HEK293 (cell line): ENCODE measurements around the gene ZNF485.

Experiments used
- CTCF ChIA-PET: fragments of 350-600 bp; formaldehyde crosslinking; extraction: SDS; loops from one replicate; lab custom pipeline; 2021; ENCODE audit warnings: antibody characterized with exemption; lab: Yijun Ruan, JAX
- POLR2A ChIA-PET: fragments of 300-600 bp; formaldehyde crosslinking; extraction: SDS; loops from one replicate; lab custom pipeline; 2020; ENCODE audit warnings: antibody characterized with exemption, inconsistent platforms; lab: Yijun Ruan, JAX
- H3K27ac ChIP-seq: fragments of 200-500 bp; sonication (Bioruptor generic); 2 replicates; pipeline ENCODE4 v1.5.1; 2014; ENCODE audit warnings: low read depth, low read length, control low read depth, inconsistent platforms; ENCODE audit errors: extremely low read depth
- H3K36me3 ChIP-seq, 2 experiments: fragments of 200-500 bp in 1 of 2; sonication (Bioruptor generic) in 1 of 2; 1 replicate in 1 of 2; 2 replicates in 1 of 2; pipeline ENCODE4 v1.5.1; 2014 to 2017; ENCODE audit warnings: inconsistent platforms in 2 of 2, low read length in 2 of 2; ENCODE audit not compliant: control insufficient read depth in 2 of 2, insufficient read depth in 1 of 2
- H3K4me1 ChIP-seq: fragments of 200-500 bp; sonication (Bioruptor generic); 2 replicates; pipeline ENCODE4 v1.5.1; 2014; ENCODE audit warnings: mild to moderate bottlenecking, low read length, inconsistent platforms; ENCODE audit not compliant: control insufficient read depth, insufficient read depth
- H3K4me3 ChIP-seq: 2 replicates; pipeline ENCODE4 v1.5.1; 2011; ENCODE audit warnings: low read depth, mild to moderate bottlenecking, control low read depth, low read length, moderate library complexity
- H3K9me3 ChIP-seq: fragments of 200-500 bp; sonication (Bioruptor generic); 2 replicates; pipeline ENCODE4 v1.5.1; 2014; ENCODE audit warnings: low read depth, low read length, inconsistent platforms; ENCODE audit not compliant: control insufficient read depth, insufficient read depth
- BCL11A ChIP-seq: fragments of 450-650 bp; formaldehyde crosslinking; IDR thresholded peaks from 2 replicates; pipeline ENCODE4 v1.5.1; 2016; ENCODE audit warnings: low read depth, missing biosample characterization, missing genetic modification characterization
- KLF8 ChIP-seq: fragments of 450-650 bp; formaldehyde crosslinking; IDR thresholded peaks from 2 replicates; pipeline ENCODE4 v1.5.1; 2016; ENCODE audit warnings: missing biosample characterization, missing genetic modification characterization
- MEIS1 ChIP-seq: sonication (generic); formaldehyde crosslinking; IDR thresholded peaks from 2 replicates; pipeline ENCODE4 v1.8.1; 2022; ENCODE audit warnings: missing genetic modification reagents, mild to moderate bottlenecking, borderline replicate concordance
- OSR2 ChIP-seq: fragments of 450-650 bp; formaldehyde crosslinking; IDR thresholded peaks from 2 replicates; pipeline ENCODE4 v1.5.1; 2016; ENCODE audit warnings: missing biosample characterization, missing genetic modification characterization
- RBAK ChIP-seq: fragments of 450-650 bp; formaldehyde crosslinking; IDR thresholded peaks from 2 replicates; pipeline ENCODE4 v1.5.1; 2016; ENCODE audit warnings: missing biosample characterization, missing genetic modification characterization
- SETDB1 ChIP-seq: IDR thresholded peaks from one replicate; pipeline ENCODE4 v1.6.1; 2017; ENCODE audit warnings: mild to moderate bottlenecking, low read length, moderate library complexity, mixed read lengths; ENCODE audit not compliant: insufficient read length
- TCF7L2 ChIP-seq: IDR thresholded peaks from 2 replicates; pipeline ENCODE4 v1.6.1; 2011; ENCODE audit warnings: low read depth, mild to moderate bottlenecking, inconsistent platforms, low read length, moderate library complexity, borderline replicate concordance
- ZFP41 ChIP-seq: fragments of 450-650 bp; formaldehyde crosslinking; IDR thresholded peaks from 2 replicates; pipeline ENCODE4 v1.5.1; 2016; ENCODE audit warnings: missing biosample characterization, missing genetic modification characterization, borderline replicate concordance
- ZNF19 ChIP-seq: fragments of 450-650 bp; formaldehyde crosslinking; IDR thresholded peaks from 2 replicates; pipeline ENCODE4; 2016; ENCODE audit warnings: missing biosample characterization, missing genetic modification characterization, low read depth
- ZNF202 ChIP-seq: fragments of 450-650 bp; formaldehyde crosslinking; IDR thresholded peaks from 2 replicates; pipeline ENCODE4 v1.5.1; 2016; ENCODE audit warnings: missing biosample characterization, missing genetic modification characterization, borderline replicate concordance
- ZNF221 ChIP-seq: fragments of 450-650 bp; formaldehyde crosslinking; IDR thresholded peaks from 2 replicates; pipeline ENCODE4 v1.5.1; 2017; ENCODE audit warnings: missing biosample characterization, missing genetic modification characterization, borderline replicate concordance
- ZNF302 ChIP-seq: fragments of 450-650 bp; formaldehyde crosslinking; IDR thresholded peaks from 2 replicates; pipeline ENCODE4 v1.5.1; 2016; ENCODE audit warnings: missing biosample characterization, missing genetic modification characterization, low read depth
- ZNF354C ChIP-seq: fragments of 450-650 bp; formaldehyde crosslinking; IDR thresholded peaks from 2 replicates; pipeline ENCODE4 v1.5.1; 2016; ENCODE audit warnings: missing biosample characterization, missing genetic modification characterization, low read depth, borderline replicate concordance
- ZNF394 ChIP-seq: fragments of 450-650 bp; formaldehyde crosslinking; IDR thresholded peaks from 2 replicates; pipeline ENCODE4 v1.5.1; 2016; ENCODE audit warnings: missing biosample characterization, missing genetic modification characterization, mild to moderate bottlenecking, moderate library complexity, borderline replicate concordance
- ZNF423 ChIP-seq: fragments of 450-650 bp; formaldehyde crosslinking; IDR thresholded peaks from 2 replicates; pipeline ENCODE4 v1.5.1; 2016; ENCODE audit warnings: missing biosample characterization, missing genetic modification characterization
- ZNF48 ChIP-seq: fragments of 450-650 bp; formaldehyde crosslinking; IDR thresholded peaks from 2 replicates; pipeline ENCODE4 v1.5.1; 2016; ENCODE audit warnings: missing biosample characterization, missing genetic modification characterization
- ZNF530 ChIP-seq: fragments of 450-650 bp; formaldehyde crosslinking; IDR thresholded peaks from 2 replicates; pipeline ENCODE4 v1.5.1; 2016; ENCODE audit warnings: low read depth, missing biosample characterization, missing genetic modification characterization
- ZNF549 ChIP-seq: fragments of 450-650 bp; IDR thresholded peaks from 2 replicates; pipeline ENCODE4 v1.5.1; 2018; ENCODE audit warnings: missing biosample characterization, missing genetic modification characterization, mild to moderate bottlenecking, inconsistent platforms, moderate library complexity
- ZNF558 ChIP-seq: fragments of 450-650 bp; formaldehyde crosslinking; IDR thresholded peaks from 2 replicates; pipeline ENCODE4 v1.5.1; 2016; ENCODE audit warnings: missing biosample characterization, missing genetic modification characterization
- ZNF571 ChIP-seq: fragments of 450-650 bp; formaldehyde crosslinking; IDR thresholded peaks from 2 replicates; pipeline ENCODE4 v1.5.0; 2017; ENCODE audit warnings: missing biosample characterization, missing genetic modification characterization
- ZNF621 ChIP-seq: fragments of 450-650 bp; formaldehyde crosslinking; IDR thresholded peaks from 2 replicates; pipeline ENCODE4 v1.5.1; 2017; ENCODE audit warnings: missing biosample characterization, missing genetic modification characterization
- ZNF629 ChIP-seq: fragments of 450-650 bp; formaldehyde crosslinking; IDR thresholded peaks from 2 replicates; pipeline ENCODE4 v1.5.1; 2017; ENCODE audit warnings: missing biosample characterization, missing genetic modification characterization
- ZNF658 ChIP-seq: fragments of 450-650 bp; formaldehyde crosslinking; IDR thresholded peaks from 2 replicates; pipeline ENCODE4; 2016; ENCODE audit warnings: missing biosample characterization, missing genetic modification characterization
- ZSCAN23 ChIP-seq: fragments of 450-650 bp; formaldehyde crosslinking; IDR thresholded peaks from 2 replicates; pipeline ENCODE4 v1.5.1; 2016; ENCODE audit warnings: missing biosample characterization, missing genetic modification characterization
- ZSCAN30 ChIP-seq: fragments of 450-650 bp; IDR thresholded peaks from 2 replicates; pipeline ENCODE4 v1.5.1; 2018; ENCODE audit warnings: missing biosample characterization, mild to moderate bottlenecking, missing genetic modification characterization, moderate library complexity
- TF ChIP-seq, protein P1 (sequence below): fragments of 450-650 bp; formaldehyde crosslinking; IDR thresholded peaks from 2 replicates; pipeline ENCODE4 v1.5.1; 2016; ENCODE audit warnings: missing biosample characterization, missing genetic modification characterization
- TF ChIP-seq, protein P2 (sequence below): fragments of 450-650 bp; formaldehyde crosslinking; IDR thresholded peaks from 2 replicates; pipeline ENCODE4 v1.5.1; 2016; ENCODE audit warnings: missing biosample characterization, missing genetic modification characterization
- TF ChIP-seq, protein P3 (sequence below): fragments of 450-650 bp; formaldehyde crosslinking; IDR thresholded peaks from 2 replicates; pipeline ENCODE4 v1.5.1; 2017; ENCODE audit warnings: missing biosample characterization, mild to moderate bottlenecking, missing genetic modification characterization, moderate library complexity
- TF ChIP-seq, protein P4 (sequence below): fragments of 450-650 bp; formaldehyde crosslinking; IDR thresholded peaks from 2 replicates; pipeline ENCODE4 v1.5.1; 2016; ENCODE audit warnings: missing biosample characterization, missing genetic modification characterization
- TF ChIP-seq, protein P5 (sequence below): fragments of 450-650 bp; formaldehyde crosslinking; IDR thresholded peaks from 2 replicates; pipeline ENCODE4 v1.5.1; 2016; ENCODE audit warnings: missing biosample characterization, missing genetic modification characterization

ZNF485 gene

DNA sequence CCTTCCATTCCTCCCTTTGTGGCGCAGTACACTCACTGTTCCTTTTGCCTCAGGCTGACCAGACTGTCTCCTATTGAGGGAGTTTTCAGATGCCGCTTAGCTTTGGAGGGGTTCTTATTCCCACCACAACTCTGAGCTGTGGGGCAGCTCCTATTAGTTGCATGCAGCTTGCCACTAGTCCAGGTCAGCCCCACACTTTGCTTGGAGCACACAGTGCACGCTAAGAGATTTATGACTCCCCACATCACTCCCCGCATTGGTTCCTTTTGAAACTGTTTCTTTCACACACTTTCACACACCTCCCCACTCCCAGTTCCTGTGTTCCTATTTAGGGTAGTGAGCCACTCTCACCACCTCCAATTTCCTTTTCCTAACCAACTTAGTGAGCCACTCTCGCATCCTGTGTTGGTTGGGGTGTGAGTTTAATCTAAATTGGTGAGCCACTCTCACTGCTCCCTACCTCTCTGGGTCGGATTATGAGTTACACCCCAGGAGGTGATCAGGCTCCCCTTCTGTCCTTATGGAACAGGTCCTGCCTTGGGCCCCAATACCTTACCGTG is 10.4 kb upstream of the ZNF485 start:
- Histone ChIP-seq H3K27ac (no peak overlapping the region), H3K4me1 (no peaks in the 10 kb centered on the region), H3K36me3 (no peaks in the 10 kb centered on the region), H3K4me3 (no peak overlapping the region), H3K9me3 (no peaks in the 10 kb centered on the region)
- no peak for TF ChIP-seq ZNF354C (tag by site-specific recombination)
- TF ChIP-seq, protein P1, sequence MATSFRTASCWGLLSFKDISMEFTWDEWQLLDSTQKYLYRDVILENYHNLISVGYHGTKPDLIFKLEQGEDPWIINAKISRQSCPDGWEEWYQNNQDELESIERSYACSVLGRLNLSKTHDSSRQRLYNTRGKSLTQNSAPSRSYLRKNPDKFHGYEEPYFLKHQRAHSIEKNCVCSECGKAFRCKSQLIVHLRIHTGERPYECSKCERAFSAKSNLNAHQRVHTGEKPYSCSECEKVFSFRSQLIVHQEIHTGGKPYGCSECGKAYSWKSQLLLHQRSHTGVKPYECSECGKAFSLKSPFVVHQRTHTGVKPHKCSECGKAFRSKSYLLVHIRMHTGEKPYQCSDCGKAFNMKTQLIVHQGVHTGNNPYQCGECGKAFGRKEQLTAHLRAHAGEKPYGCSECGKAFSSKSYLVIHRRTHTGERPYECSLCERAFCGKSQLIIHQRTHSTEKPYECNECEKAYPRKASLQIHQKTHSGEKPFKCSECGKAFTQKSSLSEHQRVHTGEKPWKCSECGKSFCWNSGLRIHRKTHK (tag by site-specific recombination), result no peak
- no peak for TF ChIP-seq KLF8 (tag by site-specific recombination)
- TF ChIP-seq, protein P2, sequence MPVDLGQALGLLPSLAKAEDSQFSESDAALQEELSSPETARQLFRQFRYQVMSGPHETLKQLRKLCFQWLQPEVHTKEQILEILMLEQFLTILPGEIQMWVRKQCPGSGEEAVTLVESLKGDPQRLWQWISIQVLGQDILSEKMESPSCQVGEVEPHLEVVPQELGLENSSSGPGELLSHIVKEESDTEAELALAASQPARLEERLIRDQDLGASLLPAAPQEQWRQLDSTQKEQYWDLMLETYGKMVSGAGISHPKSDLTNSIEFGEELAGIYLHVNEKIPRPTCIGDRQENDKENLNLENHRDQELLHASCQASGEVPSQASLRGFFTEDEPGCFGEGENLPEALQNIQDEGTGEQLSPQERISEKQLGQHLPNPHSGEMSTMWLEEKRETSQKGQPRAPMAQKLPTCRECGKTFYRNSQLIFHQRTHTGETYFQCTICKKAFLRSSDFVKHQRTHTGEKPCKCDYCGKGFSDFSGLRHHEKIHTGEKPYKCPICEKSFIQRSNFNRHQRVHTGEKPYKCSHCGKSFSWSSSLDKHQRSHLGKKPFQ (tag by site-specific recombination), result no peak
- no peak for TF ChIP-seq ZFP41
- no peak for TF ChIP-seq ZNF221 (tag by site-specific recombination)
- no peak for TF ChIP-seq ZNF571
- TF ChIP-seq ZSCAN30, result no peak
- no peak for TF ChIP-seq RBAK
- TF ChIP-seq ZSCAN23 (tag by site-specific recombination), result no peak
- no peak for TF ChIP-seq ZNF558 (tag by site-specific recombination)
- no peak for TF ChIP-seq SETDB1
- TF ChIP-seq TCF7L2, result no peak
- TF ChIP-seq ZNF658 (tag by site-specific recombination), result no peak
- TF ChIP-seq ZNF530, result no peak
- CTCF ChIA-PET, result no interaction called here
- POLR2A ChIA-PET, result no interaction called here

DNA sequence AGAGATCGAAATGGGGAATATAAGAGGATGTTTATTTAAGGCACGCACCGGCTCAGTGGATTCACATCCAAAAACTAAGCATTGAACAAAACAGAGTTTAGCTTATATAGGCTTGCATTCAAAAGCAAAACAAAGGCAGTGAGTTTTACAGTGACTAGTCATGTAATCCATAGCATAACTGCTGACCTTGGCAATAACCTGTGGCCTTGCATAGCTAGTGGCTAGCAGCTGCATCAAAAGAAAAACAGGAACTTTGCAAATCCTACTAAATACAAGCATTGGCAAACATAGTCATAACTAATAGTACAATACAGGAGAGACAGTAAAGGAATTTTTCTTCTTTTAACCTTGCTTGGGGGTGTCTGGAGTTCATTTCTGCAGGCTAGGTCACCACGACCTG is 9.7 kb upstream of the ZNF485 start:
- no peaks in the 10 kb centered on the region for H3K36me3 ChIP-seq
- H3K4me3 ChIP-seq, result no peak overlapping the region
- no peaks in the 10 kb centered on the region for H3K9me3 ChIP-seq
- H3K27ac ChIP-seq, result no peak overlapping the region
- POLR2A ChIA-PET, result no interaction called here
- TF ChIP-seq ZNF394 (tag by site-specific recombination) (no peak), ZNF19 (tag by site-specific recombination) (no peak), ZNF629 (no peak), SETDB1 (no peak), BCL11A (tag by site-specific recombination) (no peak), ZNF302 (tag by site-specific recombination) (no peak), ZNF48 (no peak), ZNF202 (tag by site-specific recombination) (no peak), ZNF549 (no peak), ZNF423 (tag by site-specific recombination) (no peak), ZNF571 (no peak), OSR2 (tag by site-specific recombination) (no peak), ZNF621 (tag by site-specific recombination) (no peak), MEIS1 (CRISPR knock-in tag) (no peak)
- TF ChIP-seq, protein P3, sequence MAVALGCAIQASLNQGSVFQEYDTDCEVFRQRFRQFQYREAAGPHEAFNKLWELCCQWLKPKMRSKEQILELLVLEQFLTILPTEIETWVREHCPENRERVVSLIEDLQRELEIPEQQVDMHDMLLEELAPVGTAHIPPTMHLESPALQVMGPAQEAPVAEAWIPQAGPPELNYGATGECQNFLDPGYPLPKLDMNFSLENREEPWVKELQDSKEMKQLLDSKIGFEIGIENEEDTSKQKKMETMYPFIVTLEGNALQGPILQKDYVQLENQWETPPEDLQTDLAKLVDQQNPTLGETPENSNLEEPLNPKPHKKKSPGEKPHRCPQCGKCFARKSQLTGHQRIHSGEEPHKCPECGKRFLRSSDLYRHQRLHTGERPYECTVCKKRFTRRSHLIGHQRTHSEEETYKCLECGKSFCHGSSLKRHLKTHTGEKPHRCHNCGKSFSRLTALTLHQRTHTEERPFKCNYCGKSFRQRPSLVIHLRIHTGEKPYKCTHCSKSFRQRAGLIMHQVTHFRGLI, result no peak
- TF ChIP-seq, protein P4, sequence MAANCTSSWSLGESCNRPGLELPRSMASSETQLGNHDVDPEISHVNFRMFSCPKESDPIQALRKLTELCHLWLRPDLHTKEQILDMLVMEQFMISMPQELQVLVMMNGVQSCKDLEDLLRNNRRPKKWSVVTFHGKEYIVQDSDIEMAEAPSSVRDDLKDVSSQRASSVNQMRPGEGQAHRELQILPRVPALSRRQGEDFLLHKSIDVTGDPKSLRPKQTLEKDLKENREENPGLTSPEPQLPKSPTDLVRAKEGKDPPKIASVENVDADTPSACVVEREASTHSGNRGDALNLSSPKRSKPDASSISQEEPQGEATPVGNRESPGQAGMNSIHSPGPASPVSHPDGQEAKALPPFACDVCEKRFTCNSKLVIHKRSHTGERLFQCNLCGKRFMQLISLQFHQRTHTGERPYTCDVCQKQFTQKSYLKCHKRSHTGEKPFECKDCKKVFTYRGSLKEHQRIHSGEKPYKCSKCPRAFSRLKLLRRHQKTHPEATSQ (tag by site-specific recombination), result no peak
- TF ChIP-seq, protein P5, sequence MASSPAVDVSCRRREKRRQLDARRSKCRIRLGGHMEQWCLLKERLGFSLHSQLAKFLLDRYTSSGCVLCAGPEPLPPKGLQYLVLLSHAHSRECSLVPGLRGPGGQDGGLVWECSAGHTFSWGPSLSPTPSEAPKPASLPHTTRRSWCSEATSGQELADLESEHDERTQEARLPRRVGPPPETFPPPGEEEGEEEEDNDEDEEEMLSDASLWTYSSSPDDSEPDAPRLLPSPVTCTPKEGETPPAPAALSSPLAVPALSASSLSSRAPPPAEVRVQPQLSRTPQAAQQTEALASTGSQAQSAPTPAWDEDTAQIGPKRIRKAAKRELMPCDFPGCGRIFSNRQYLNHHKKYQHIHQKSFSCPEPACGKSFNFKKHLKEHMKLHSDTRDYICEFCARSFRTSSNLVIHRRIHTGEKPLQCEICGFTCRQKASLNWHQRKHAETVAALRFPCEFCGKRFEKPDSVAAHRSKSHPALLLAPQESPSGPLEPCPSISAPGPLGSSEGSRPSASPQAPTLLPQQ, result no peak
- H3K4me1 ChIP-seq, result no peaks in the 10 kb centered on the region
- CTCF ChIA-PET, result no interaction called here
